Gastrocnemius medialis (tissue), 4 donors: ENCODE results near the gene PGAM5. TPM values are rescaled to one million over a fixed set of nuclear protein-coding genes. Genes with fewer than 3 reads are reported as not detected.

Experiments used
- ATAC-seq, 2 donors: fragments of 150-250 bp; one replicate each; pipeline ENCODE4 v1.9.1; 2016
- DNase-seq, 2 donors: peaks; one replicate each; pipeline ENCODE4 v3.0.0-alpha.2; 2019
- H3K27ac ChIP-seq, 4 donors: fragments of 200-600 bp; sonication (generic); 1 replicate in 1 of 4; 2 replicates in 3 of 4; pipeline ENCODE4 v1.5.1; 2016 to 2018; ENCODE audit warnings: mild to moderate bottlenecking in 2 of 4, moderate library complexity in 1 of 4
- H3K27me3 ChIP-seq, 3 donors: fragments of 200-600 bp; sonication (generic) in 2 of 3; 1 replicate in 1 of 3; 2 replicates in 2 of 3; pipeline versions ENCODE4 v1.5.1 to v1.6.0; 2016 to 2019; ENCODE audit warnings: mild to moderate bottlenecking in 1 of 3, moderate library complexity in 1 of 3
- H3K36me3 ChIP-seq, 2 donors: fragments of 200-600 bp; sonication (generic) in 1 of 2; one replicate each; pipeline ENCODE4 v1.5.1; 2017 to 2018
- H3K4me1 ChIP-seq, 2 donors: fragments of 200-600 bp; sonication (generic) in 1 of 2; one replicate each; pipeline ENCODE4 v1.5.1; 2016 to 2017; ENCODE audit warnings: mild to moderate bottlenecking in 2 of 2
- H3K4me3 ChIP-seq, 4 donors: fragments of 200-600 bp; sonication (generic) in 3 of 4; 1 replicate in 1 of 4; 2 replicates in 3 of 4; pipeline ENCODE4 v1.5.1; 2016 to 2019; ENCODE audit warnings: mild to moderate bottlenecking in 2 of 4
- H3K9me3 ChIP-seq, 3 donors: fragments of 200-600 bp; sonication (generic) in 2 of 3; 1 replicate in 1 of 3; 2 replicates in 2 of 3; pipeline ENCODE4 v1.5.1; 2016 to 2019
- CTCF ChIP-seq, 5 experiments: fragments of 450-650 bp in 3 of 5; fragments of 200-600 bp in 2 of 5; sonication (generic) in 2 of 5; IDR thresholded peaks in 4 of 5; conservative IDR thresholded peaks in 1 of 5; 1 replicate in 4 of 5; 2 replicates in 1 of 5; pipeline ENCODE4 v1.5.1; 2016 to 2019; ENCODE audit warnings: antibody characterized with exemption in 5 of 5, mild to moderate bottlenecking in 3 of 5, moderate library complexity in 3 of 5
- POLR2A ChIP-seq, 2 donors: fragments of 450-650 bp; IDR thresholded peaks; one replicate each; pipeline ENCODE4 v1.6.1; 2017; ENCODE audit warnings: antibody characterized with exemption in 2 of 2, mild to moderate bottlenecking in 2 of 2, moderate library complexity in 2 of 2
- in situ Hi-C, 4 donors: fragments of 200-750 bp; cut with MboI; loops; one replicate each; pipeline versions ENCODE4 v1.15.0 to v1.8.0; 2017; ENCODE audit warnings: low sequenced_read_pairs in 4 of 4
- intact Hi-C: fragments of 100-400 bp; cut with DNase I; formaldehyde crosslinking; loops from one replicate; pipeline ENCODE4 v1.15.1; 2023; ENCODE audit warnings: low total_unique reads
- total RNA-seq, 4 donors: library from RNA; depleted of rRNA; stranded (reverse); fragments of >200 nt; gene quantifications; one replicate each; pipeline versions ENCODE4 v1.1.0 to v1.2.3, GENCODE V29; 2016

PGAM5 gene
- total RNA-seq, 4 donors from 2014 or later = 36.6 to 75.1 (median 62.8) TPM

GRCh38 chr12:132664206-132665148 is 46.2 kb upstream of the PGAM5 start:
- Histone ChIP-seq H3K27me3 (no peaks in the 10 kb centered on the region), H3K27ac (no peak overlapping the region), H3K36me3 (peaks cover 0 to 92% of the 10 kb centered on the region in 2 donors), H3K4me1 (no peaks in the 10 kb centered on the region), H3K9me3 (no peaks in the 10 kb centered on the region), H3K4me3 (no peak overlapping the region)
- no peak for DNase-seq
- in situ Hi-C loops (no loop called here), intact Hi-C loops (no loop called here)
- ATAC-seq = no peak
- TF ChIP-seq CTCF (IDR thresholded peaks at IDR 0.05 in 4 of 5, conservative IDR thresholded peaks at IDR 0.05 in 1 of 5) = no peak

GRCh38 chr12:132665149-132665491 is 45.5 kb upstream of the PGAM5 start:
- Histone ChIP-seq H3K4me1 (no peaks in the 10 kb centered on the region), H3K4me3 (no peak overlapping the region), H3K36me3 (peaks cover 0 to 91% of the 10 kb centered on the region in 2 donors), H3K27me3 (no peaks in the 10 kb centered on the region), H3K27ac (no peak overlapping the region), H3K9me3 (no peaks in the 10 kb centered on the region)
- intact Hi-C loops = no loop called here
- ATAC-seq = no peak
- DNase-seq = no peak
- no peak for TF ChIP-seq POLR2A (IDR thresholded peaks at IDR 0.05)
- in situ Hi-C loops = no loop called here

DNA sequence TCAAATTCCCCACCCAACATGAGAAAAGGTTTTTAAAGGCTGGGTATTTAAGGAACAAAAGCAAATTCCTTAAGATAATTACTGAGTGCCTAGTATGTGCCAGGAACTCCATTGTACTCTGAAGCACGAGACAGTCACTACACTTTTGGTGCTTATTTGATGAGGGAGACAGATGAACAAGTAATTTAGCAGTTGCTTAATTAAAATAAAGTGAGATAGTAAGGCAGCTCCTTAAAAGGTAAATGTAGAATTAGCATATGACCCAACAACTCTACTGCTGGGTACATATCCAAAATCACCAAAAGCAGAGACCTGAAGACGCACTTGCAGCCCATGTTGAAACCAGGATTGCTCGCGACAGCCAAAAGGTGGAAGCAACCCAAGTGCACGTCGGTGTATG is 44.8 kb upstream of the PGAM5 start:
- intact Hi-C loops = no loop called here
- in situ Hi-C loops = no loop called here
- peaks cover 0 to 84% of the 10 kb centered on the region in 2 donors for H3K36me3 ChIP-seq

DNA sequence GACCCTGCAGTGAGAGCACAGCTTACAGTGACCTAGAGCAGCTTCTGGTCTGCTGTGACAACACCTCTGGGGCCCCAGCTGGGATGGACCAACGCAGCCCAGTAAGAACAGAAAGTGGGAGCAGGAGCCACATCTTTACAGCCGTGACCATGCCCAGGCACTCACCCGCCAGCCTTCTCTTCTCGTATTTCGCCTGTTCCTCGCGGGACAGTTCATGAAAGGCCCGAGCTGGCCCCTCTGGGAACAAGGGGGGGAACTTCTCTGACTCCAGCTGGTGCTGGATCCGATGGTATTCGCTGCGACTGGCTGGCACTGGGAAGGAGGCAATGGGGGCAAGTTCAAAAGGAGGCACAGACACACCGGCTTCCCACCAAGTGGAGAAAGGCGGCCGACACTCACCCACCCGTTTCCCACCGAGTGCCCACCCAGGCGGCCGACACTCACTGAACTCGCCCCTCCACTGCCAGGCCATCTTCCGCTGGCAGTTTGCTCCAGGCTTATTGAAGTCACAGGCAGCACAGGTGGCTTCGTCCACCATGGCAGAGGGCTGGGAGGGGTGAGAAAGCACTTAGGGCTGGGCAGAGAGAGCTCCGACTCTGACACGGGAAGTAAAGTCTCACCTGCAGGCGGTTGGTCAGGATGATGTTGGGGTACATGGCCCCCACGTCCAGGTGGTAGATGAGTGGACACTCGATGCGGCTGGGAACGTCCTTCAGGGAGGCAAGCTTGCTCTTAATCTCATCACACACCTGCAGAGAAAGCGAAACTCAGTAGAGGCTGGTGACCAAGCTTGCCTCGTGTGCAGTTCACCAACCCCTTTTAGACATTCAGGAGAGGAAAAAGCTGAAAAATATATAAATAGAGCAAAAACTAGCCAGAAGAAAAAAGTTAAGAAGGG is 42.2 kb upstream of the PGAM5 start:
- no peak for TF ChIP-seq POLR2A (IDR thresholded peaks at IDR 0.05)
- no peak for TF ChIP-seq CTCF (IDR thresholded peaks at IDR 0.05 in 4 of 5, conservative IDR thresholded peaks at IDR 0.05 in 1 of 5)
- H3K36me3 ChIP-seq = peaks cover 0 to 77% of the 10 kb centered on the region in 2 donors
- intact Hi-C loops = no loop called here
- in situ Hi-C loops = no loop called here
- DNase-seq (no peak), ATAC-seq (no peak)
- no peak overlapping the region for H3K4me3 ChIP-seq
- no peaks in the 10 kb centered on the region for H3K4me1 ChIP-seq
- H3K9me3 ChIP-seq = no peaks in the 10 kb centered on the region
- H3K27ac ChIP-seq = no peak overlapping the region
- H3K27me3 ChIP-seq = no peaks in the 10 kb centered on the region

More for the DNA sequence above, 44.8 kb upstream of the PGAM5 start:
- Histone ChIP-seq H3K27ac (no peak overlapping the region), H3K4me1 (no peaks in the 10 kb centered on the region), H3K4me3 (no peak overlapping the region), H3K9me3 (no peaks in the 10 kb centered on the region), H3K27me3 (no peaks in the 10 kb centered on the region)
- ATAC-seq (no peak), DNase-seq (no peak)
- TF ChIP-seq CTCF (IDR thresholded peaks at IDR 0.05 in 4 of 5, conservative IDR thresholded peaks at IDR 0.05 in 1 of 5) = no peak
- TF ChIP-seq POLR2A (IDR thresholded peaks at IDR 0.05) = no peak
